ENCODE measurements around the gene TAF15.

GRCh38 chr17:35865412-35866340, 56.4 kb downstream of the TAF15 start:
- TF ChIP-seq POLR2A (IDR thresholded peaks at IDR 0.05; ENCODE audit: low read depth, low read length) (no peak), POLR2AphosphoS5 (IDR thresholded peaks at IDR 0.05; ENCODE audit: low read depth, low read length) (no peak), TAF1 (IDR thresholded peaks at IDR 0.05; ENCODE audit: low read depth, low read length) (no peak), SPI1 (IDR thresholded peaks at IDR 0.05; ENCODE audit: low read depth, low read length) (no peak), PAX5 (IDR thresholded peaks at IDR 0.05; ENCODE audit: insufficient read depth, low read length, severe bottlenecking) (no peak)

All from GM12891 (cell line).